Liver (tissue), 3 donors: ENCODE measurements around the gene MCL1.

ENCODE experiments used
- EGR1 ChIP-seq, 2 donors: IDR thresholded peaks; 2 replicates each; pipeline ENCODE4 v1.6.1; 2016 to 2018; ENCODE audit warnings: antibody characterized with exemption in 2 of 2, low read depth in 2 of 2
- HNF4G ChIP-seq: IDR thresholded peaks from 2 replicates; pipeline ENCODE4 v1.6.1; 2016; ENCODE audit warnings: antibody characterized with exemption
- JUND ChIP-seq, 2 donors: IDR thresholded peaks; 2 replicates each; pipeline ENCODE4 v1.6.1; 2016; ENCODE audit warnings: antibody characterized with exemption in 2 of 2
- RAD21 ChIP-seq, 2 donors: IDR thresholded peaks; 2 replicates each; pipeline ENCODE4 v1.6.1; 2016; ENCODE audit warnings: antibody characterized with exemption in 2 of 2, mild to moderate bottlenecking in 2 of 2
- SP1 ChIP-seq: IDR thresholded peaks from 2 replicates; pipeline ENCODE4 v1.6.1; 2018; ENCODE audit warnings: antibody characterized with exemption, mild to moderate bottlenecking
- YY1 ChIP-seq: IDR thresholded peaks from 2 replicates; pipeline ENCODE4 v1.6.1; 2016; ENCODE audit warnings: antibody characterized with exemption, mild to moderate bottlenecking
- TF ChIP-seq, protein P1 (sequence below): fragments of 150-350 bp; IDR thresholded peaks from 2 replicates; pipeline ENCODE4 v1.5.1; 2017; ENCODE audit warnings: improper control_type of control experiment, low read depth, low read length; ENCODE audit not compliant: missing input control
- TF ChIP-seq, protein P2 (sequence below): IDR thresholded peaks from 2 replicates; pipeline ENCODE4 v1.6.1; 2016; ENCODE audit warnings: antibody characterized with exemption
- TF ChIP-seq, protein P3 (sequence below): IDR thresholded peaks from 2 replicates; pipeline ENCODE4 v1.6.1; 2016; ENCODE audit warnings: antibody characterized with exemption
- donor health status: healthy.
- donor health status: healthy.

DNA sequence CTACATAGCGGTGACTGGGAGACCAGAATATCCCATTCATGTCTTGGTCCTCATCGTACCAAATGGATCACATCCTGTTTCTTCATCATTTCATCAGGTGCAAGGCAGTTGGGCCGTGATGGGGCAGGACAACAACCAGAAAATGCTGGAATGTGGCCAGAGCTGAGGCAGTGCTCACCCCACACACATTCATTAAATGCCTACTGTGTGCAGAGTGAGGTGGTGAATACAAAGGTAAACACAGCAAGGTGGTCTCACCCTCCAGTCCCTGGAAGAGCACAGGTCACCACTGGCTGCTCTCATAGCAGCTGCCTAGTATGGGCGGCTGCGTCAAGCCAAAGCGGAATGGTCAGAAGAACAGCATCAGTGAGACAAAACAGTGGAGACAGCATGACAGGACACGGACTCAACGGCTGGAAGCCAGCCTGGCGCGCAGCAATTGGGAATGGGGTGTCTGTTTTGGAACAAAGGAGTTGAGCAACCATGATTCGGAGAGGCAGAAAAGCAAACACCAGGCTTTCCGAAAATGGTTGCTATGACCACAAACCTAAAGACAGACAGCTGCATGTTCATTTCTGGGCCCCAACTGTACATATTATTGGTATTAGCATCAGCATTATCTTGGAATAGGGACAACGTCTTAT is 35.8 kb downstream of the MCL1 start:
- TF ChIP-seq, protein P1, sequence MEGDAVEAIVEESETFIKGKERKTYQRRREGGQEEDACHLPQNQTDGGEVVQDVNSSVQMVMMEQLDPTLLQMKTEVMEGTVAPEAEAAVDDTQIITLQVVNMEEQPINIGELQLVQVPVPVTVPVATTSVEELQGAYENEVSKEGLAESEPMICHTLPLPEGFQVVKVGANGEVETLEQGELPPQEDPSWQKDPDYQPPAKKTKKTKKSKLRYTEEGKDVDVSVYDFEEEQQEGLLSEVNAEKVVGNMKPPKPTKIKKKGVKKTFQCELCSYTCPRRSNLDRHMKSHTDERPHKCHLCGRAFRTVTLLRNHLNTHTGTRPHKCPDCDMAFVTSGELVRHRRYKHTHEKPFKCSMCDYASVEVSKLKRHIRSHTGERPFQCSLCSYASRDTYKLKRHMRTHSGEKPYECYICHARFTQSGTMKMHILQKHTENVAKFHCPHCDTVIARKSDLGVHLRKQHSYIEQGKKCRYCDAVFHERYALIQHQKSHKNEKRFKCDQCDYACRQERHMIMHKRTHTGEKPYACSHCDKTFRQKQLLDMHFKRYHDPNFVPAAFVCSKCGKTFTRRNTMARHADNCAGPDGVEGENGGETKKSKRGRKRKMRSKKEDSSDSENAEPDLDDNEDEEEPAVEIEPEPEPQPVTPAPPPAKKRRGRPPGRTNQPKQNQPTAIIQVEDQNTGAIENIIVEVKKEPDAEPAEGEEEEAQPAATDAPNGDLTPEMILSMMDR = no peak
- peak; percentile 82 for TF ChIP-seq YY1
- TF ChIP-seq JUND (IDR thresholded peaks at IDR 0.05) = no peak
- peak in 1 of 2 donors; percentile 58 for TF ChIP-seq RAD21 (IDR thresholded peaks at IDR 0.05)
- TF ChIP-seq, protein P2, sequence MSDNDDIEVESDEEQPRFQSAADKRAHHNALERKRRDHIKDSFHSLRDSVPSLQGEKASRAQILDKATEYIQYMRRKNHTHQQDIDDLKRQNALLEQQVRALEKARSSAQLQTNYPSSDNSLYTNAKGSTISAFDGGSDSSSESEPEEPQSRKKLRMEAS = no peak
- TF ChIP-seq EGR1 (IDR thresholded peaks at IDR 0.05; ENCODE audit: low read depth in 2 of 2) = no peak
- TF ChIP-seq, protein P3, sequence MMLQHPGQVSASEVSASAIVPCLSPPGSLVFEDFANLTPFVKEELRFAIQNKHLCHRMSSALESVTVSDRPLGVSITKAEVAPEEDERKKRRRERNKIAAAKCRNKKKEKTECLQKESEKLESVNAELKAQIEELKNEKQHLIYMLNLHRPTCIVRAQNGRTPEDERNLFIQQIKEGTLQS = no peak
- TF ChIP-seq SP1 = peak; percentile 55
- TF ChIP-seq HNF4G = no peak
